H1 (cell line): Measurements from ENCODE around the gene CBLB. TPM values are rescaled to one million over a fixed set of nuclear protein-coding genes. Genes with fewer than 3 reads are reported as not detected.

Experiments
- CTCF ChIA-PET: fragments of 300-600 bp; sonication (Branson Sonifier 250); formaldehyde crosslinking; loops from one replicate; lab custom pipeline; 2021; ENCODE audit not compliant: partially characterized antibody; lab: Charles Lee
- POLR2A ChIA-PET: fragments of 300-600 bp; sonication (Branson Sonifier 250); formaldehyde crosslinking; loops from one replicate; lab custom pipeline; 2021; ENCODE audit warnings: inconsistent platforms; ENCODE audit not compliant: partially characterized antibody; lab: Charles Lee
- DNase-seq, 2 experiments: peaks; one replicate each; pipeline versions ENCODE4 v3.0.0 to v3.0.0-alpha.2; 2010 to 2022; ENCODE audit warnings: low spot score in 2 of 2, low read depth in 1 of 2, mixed read lengths in 1 of 2
- FAIRE-seq: peaks from 2 replicates; lab custom pipeline; 2011; peaks lifted over from hg19 to GRCh38; lab: Jason Lieb, UNC
- H2AFZ ChIP-seq: 2 replicates; pipeline ENCODE4 v1.8.1; 2012; ENCODE audit warnings: low read length, inconsistent platforms
- H2AK5ac ChIP-seq: 2 replicates; pipeline ENCODE4 v1.6.1; 2013; ENCODE audit warnings: low read depth, low read length
- H2BK120ac ChIP-seq: replicated peaks from 2 replicates; pipeline ENCODE3; 2013; ENCODE audit warnings: low read depth, low read length, inconsistent platforms
- H2BK12ac ChIP-seq: 2 replicates; pipeline ENCODE4 v1.6.1; 2013; ENCODE audit warnings: low read depth, low read length
- H2BK15ac ChIP-seq: 2 replicates; pipeline ENCODE4 v1.6.1; 2013; ENCODE audit warnings: low read length
- H2BK20ac ChIP-seq: 2 replicates; pipeline ENCODE4 v1.6.1; 2013; ENCODE audit warnings: low read length
- H2BK5ac ChIP-seq: 2 replicates; pipeline ENCODE4 v1.6.1; 2013; ENCODE audit warnings: low read depth, low read length
- H3K14ac ChIP-seq: 2 replicates; pipeline ENCODE4 v1.6.1; 2013; ENCODE audit warnings: inconsistent platforms; ENCODE audit not compliant: insufficient read length
- H3K18ac ChIP-seq: 2 replicates; pipeline ENCODE4 v1.6.1; 2013; ENCODE audit warnings: low read length; ENCODE audit errors: extremely low read depth
- H3K23ac ChIP-seq: 2 replicates; pipeline ENCODE4 v1.6.1; 2013; ENCODE audit warnings: inconsistent platforms; ENCODE audit not compliant: insufficient read length
- H3K23me2 ChIP-seq: 2 replicates; pipeline ENCODE4 v1.6.1; 2013; ENCODE audit warnings: low read depth, low read length
- H3K27ac ChIP-seq: 2 replicates; pipeline ENCODE4 v1.6.1; 2011; ENCODE audit warnings: low read depth, low read length, inconsistent platforms
- H3K27me3 ChIP-seq, 4 experiments: replicated peaks in 1 of 4; 1 replicate in 1 of 4; 2 replicates in 3 of 4; pipeline versions ENCODE4 v1.6.1 to v1.8.1; 2011 to 2013; ENCODE audit warnings: low read length in 3 of 4, mild to moderate bottlenecking in 3 of 4, inconsistent platforms in 2 of 4, mixed read lengths in 2 of 4, moderate library complexity in 1 of 4; ENCODE audit not compliant: control insufficient read depth in 3 of 4, insufficient read depth in 3 of 4; ENCODE audit errors: extremely low read depth in 1 of 4
- H3K36me3 ChIP-seq, 4 experiments: 2 replicates each; pipeline versions ENCODE4 v1.6.1 to v1.8.1; 2011 to 2013; ENCODE audit warnings: mild to moderate bottlenecking in 4 of 4, low read length in 3 of 4, moderate library complexity in 2 of 4, control low read depth in 1 of 4, inconsistent platforms in 1 of 4; ENCODE audit not compliant: insufficient read depth in 4 of 4, control insufficient read depth in 2 of 4
- H3K4ac ChIP-seq: replicated peaks from 2 replicates; pipeline ENCODE3; 2013; ENCODE audit warnings: low read length, low read depth, mixed read lengths, inconsistent platforms; ENCODE audit not compliant: insufficient read length
- H3K4me1 ChIP-seq, 4 experiments: replicated peaks in 1 of 4; 1 replicate in 1 of 4; 2 replicates in 3 of 4; pipeline versions ENCODE4 v1.6.1 to v1.8.1; 2011 to 2013; ENCODE audit warnings: low read length in 3 of 4, inconsistent platforms in 2 of 4, mixed read lengths in 1 of 4; ENCODE audit not compliant: insufficient read depth in 4 of 4, control insufficient read depth in 3 of 4
- H3K4me2 ChIP-seq, 2 experiments: 2 replicates each; pipeline versions ENCODE4 v1.6.1 to v1.8.1; 2011 to 2013; ENCODE audit warnings: low read depth in 2 of 2, low read length in 2 of 2, control low read depth in 1 of 2, inconsistent platforms in 1 of 2, mild to moderate bottlenecking in 1 of 2; ENCODE audit not compliant: insufficient read depth in 1 of 2
- H3K4me3 ChIP-seq, 4 experiments: fragments of 200-600, 300-600 bp in 1 of 4; sonication (generic), shearing (Covaris generic), sonication (Bioruptor Twin) in 1 of 4; 2 replicates each; pipeline versions ENCODE4 v1.5.1 to v1.8.1; 2011 to 2016; ENCODE audit warnings: low read length in 4 of 4, low read depth in 3 of 4, control low read depth in 2 of 4, inconsistent platforms in 2 of 4, mild to moderate bottlenecking in 2 of 4, mixed read lengths in 1 of 4, moderate library complexity in 1 of 4; ENCODE audit not compliant: insufficient read depth in 2 of 4; ENCODE audit errors: extremely low read depth in 1 of 4
- H3K56ac ChIP-seq: replicated peaks from 2 replicates; pipeline ENCODE3; 2013; ENCODE audit warnings: low read depth, mild to moderate bottlenecking, mixed read lengths, low read length, inconsistent platforms; ENCODE audit not compliant: insufficient read length
- H3K79me1 ChIP-seq: 2 replicates; pipeline ENCODE4 v1.6.1; 2013; ENCODE audit warnings: low read depth, low read length, control low read depth
- H3K79me2 ChIP-seq, 2 experiments: 2 replicates each; pipeline versions ENCODE4 v1.6.1 to v1.8.1; 2012 to 2013; ENCODE audit warnings: low read length in 2 of 2, mild to moderate bottlenecking in 2 of 2, inconsistent platforms in 1 of 2; ENCODE audit not compliant: insufficient read depth in 2 of 2, control insufficient read depth in 1 of 2
- H3K9ac ChIP-seq, 4 experiments: replicated peaks in 1 of 4; 1 replicate in 1 of 4; 2 replicates in 3 of 4; pipeline versions ENCODE4 v1.6.1 to v1.8.1; 2011 to 2013; ENCODE audit warnings: low read depth in 3 of 4, low read length in 3 of 4, control low read depth in 2 of 4, mild to moderate bottlenecking in 2 of 4, moderate library complexity in 2 of 4, inconsistent platforms in 1 of 4; ENCODE audit errors: extremely low read depth in 1 of 4
- H3K9me3 ChIP-seq, 2 experiments: 2 replicates each; pipeline versions ENCODE4 v1.6.1 to v1.8.1; 2012 to 2013; ENCODE audit warnings: mild to moderate bottlenecking in 2 of 2, moderate library complexity in 2 of 2, control low read depth in 1 of 2, inconsistent platforms in 1 of 2, low read depth in 1 of 2, low read length in 1 of 2, mixed read lengths in 1 of 2; ENCODE audit not compliant: insufficient read depth in 2 of 2
- H4K20me1 ChIP-seq, 2 experiments: replicated peaks in 1 of 2; 2 replicates each; pipeline versions ENCODE3 to v1.8.1; 2011 to 2013; ENCODE audit warnings: inconsistent platforms in 2 of 2, low read length in 2 of 2, mild to moderate bottlenecking in 1 of 2; ENCODE audit not compliant: insufficient read depth in 2 of 2, control insufficient read depth in 1 of 2
- H4K5ac ChIP-seq: 2 replicates; pipeline ENCODE4 v1.6.1; 2013; ENCODE audit warnings: low read length, low read depth, mixed read lengths, inconsistent platforms; ENCODE audit not compliant: insufficient read length
- H4K8ac ChIP-seq: 2 replicates; pipeline ENCODE4 v1.8.0; 2013; ENCODE audit warnings: mild to moderate bottlenecking, moderate library complexity, low read length, inconsistent platforms; ENCODE audit not compliant: insufficient read depth; ENCODE audit errors: extremely low read depth
- H4K91ac ChIP-seq: replicated peaks from 2 replicates; pipeline ENCODE3; 2013; ENCODE audit warnings: low read length, mixed read lengths, inconsistent platforms; ENCODE audit not compliant: insufficient read length
- CREB1 ChIP-seq: IDR thresholded peaks from 2 replicates; pipeline ENCODE4 v1.6.1; 2012; ENCODE audit warnings: inconsistent platforms
- EZH2 ChIP-seq: fragments of 200-600 bp; sonication (generic); IDR thresholded peaks from 2 replicates; pipeline ENCODE4 v1.7.1; 2012; ENCODE audit warnings: low read depth, mild to moderate bottlenecking, moderate library complexity, low read length, inconsistent platforms; ENCODE audit not compliant: severe bottlenecking
- FOSL1 ChIP-seq: IDR thresholded peaks from 2 replicates; pipeline ENCODE4 v1.6.1; 2011; ENCODE audit warnings: mild to moderate bottlenecking, low read depth, low read length, moderate library complexity; ENCODE audit not compliant: insufficient read depth
- HDAC6 ChIP-seq: IDR thresholded peaks from one replicate; pipeline ENCODE4 v1.7.1; 2012; ENCODE audit warnings: low read depth, mild to moderate bottlenecking, inconsistent platforms, low read length, moderate library complexity
- JUN ChIP-seq: IDR thresholded peaks from 2 replicates; pipeline ENCODE4 v1.6.1; 2011; ENCODE audit warnings: low read depth, mild to moderate bottlenecking, improper control_type of control experiment, low read length
- KDM1A ChIP-seq: fragments of 200-600, 300-600 bp; sonication (generic); IDR thresholded peaks from 2 replicates; pipeline ENCODE4 v1.7.1; 2016; ENCODE audit warnings: mild to moderate bottlenecking, low read length, borderline replicate concordance
- KDM5A ChIP-seq: fragments of 200-600 bp; IDR thresholded peaks from 2 replicates; pipeline ENCODE4 v1.7.1; 2012; ENCODE audit warnings: mild to moderate bottlenecking, low read length, inconsistent platforms, mixed read lengths
- MAX ChIP-seq: IDR thresholded peaks from 2 replicates; pipeline ENCODE4 v1.6.1; 2012; ENCODE audit warnings: inconsistent platforms
- PHF8 ChIP-seq: fragments of 200-600 bp; sonication (generic); conservative IDR thresholded peaks from 2 replicates; pipeline ENCODE4 v1.7.1; 2012; ENCODE audit warnings: low read depth, mild to moderate bottlenecking, inconsistent platforms, low read length, moderate library complexity
- POLR2AphosphoS5 ChIP-seq: IDR thresholded peaks from 2 replicates; pipeline ENCODE4 v1.6.1; 2011; ENCODE audit warnings: low read depth, low read length
- POU5F1 ChIP-seq: IDR thresholded peaks from 2 replicates; pipeline ENCODE4 v1.6.1; 2011; ENCODE audit warnings: low read depth, mild to moderate bottlenecking, low read length, moderate library complexity
- SIX5 ChIP-seq: IDR thresholded peaks from 2 replicates; pipeline ENCODE4 v1.6.1; 2011; ENCODE audit warnings: mild to moderate bottlenecking, low read depth, low read length
- TAF7 ChIP-seq: optimal IDR thresholded peaks from 2 replicates; pipeline ENCODE3; 2011; ENCODE audit warnings: low read depth, mild to moderate bottlenecking, inconsistent platforms, low read length, moderate library complexity, borderline replicate concordance
- USF2 ChIP-seq: IDR thresholded peaks from 2 replicates; pipeline ENCODE4 v1.6.1; 2011; ENCODE audit warnings: low read length, improper control_type of control experiment
- WGBS, 2 experiments: shearing (Covaris generic) in 1 of 2; methylation state at CpG; one replicate each; pipeline versions ENCODE4 v1.1.6 to v1.1.7; 2013 to 2015; ENCODE audit warnings: low lambda C conversion rate in 2 of 2, mixed read lengths in 2 of 2, inconsistent platforms in 1 of 2, low coverage in 1 of 2, missing lambda C conversion rate in 1 of 2; ENCODE audit not compliant: insufficient replicate concordance in 2 of 2, insufficient coverage in 1 of 2, insufficient read length in 1 of 2; ENCODE audit errors: extremely low coverage in 1 of 2, missing lambda C conversion rate in 1 of 2; 5-methylcytosine and 5-hydroxymethylcytosine counted together
- polyA plus RNA-seq, 7 experiments: library from polyadenylated mRNA; depleted of rRNA in 3 of 7; stranded (reverse) in 5 of 7; unstranded in 2 of 7; fragments of >200 nt in 5 of 7; fragments of 200-250 nt in 2 of 7; gene quantifications; 1 replicate in 5 of 7; 2 replicates in 1 of 7; 4 replicates in 1 of 7; pipeline versions ENCODE4 v1.2.1 to v1.2.3, GENCODE V29; 2011 to 2013; ENCODE audit warnings: missing spikeins in 2 of 7, mixed read lengths in 2 of 7
- total RNA-seq: library from RNA; stranded (reverse); fragmentation: NEBNext Ultra II Directional; extraction: Animal tissue kit (Norgen Biotek cat#: 25700); gene quantifications from 2 replicates; pipeline ENCODE4 v1.2.1, GENCODE V29; 2021

Gene CBLB
- total and polyA plus RNA-seq, 2 of the 8 experiments (the other 6 are each of a cell fraction or from before 2014, with no cell fraction given), result 14.5 to 26.0 TPM

GRCh38 chr3:105747696-105748095 is 121.1 kb downstream of the CBLB start:
- DNase-seq (no peak), FAIRE-seq (no peak)
- H2AK5ac ChIP-seq, result no peak overlapping the region
- H3K4ac ChIP-seq, result no peak overlapping the region
- CTCF ChIA-PET, result no interaction called here
- WGBS, 2 experiments, result 93% methylated on average over 1 of the region's 1 CpG; no CpG with 5 or more reads in 1 of the 2 experiments
- no peaks in the 10 kb centered on the region for H3K79me1 ChIP-seq
- H3K4me1 ChIP-seq, result peaks cover 0 to 5% (median 0%) of the 10 kb centered on the region in 4 experiments; a peak in 1 of 7 replicates
- no peak overlapping the region for H4K8ac ChIP-seq
- H2BK120ac ChIP-seq, result no peak overlapping the region
- no peaks in the 10 kb centered on the region for H3K27me3 ChIP-seq
- no peak overlapping the region for H3K27ac ChIP-seq
- H3K18ac ChIP-seq, result no peak overlapping the region
- H2BK5ac ChIP-seq, result no peak overlapping the region
- H3K4me2 ChIP-seq, result no peak overlapping the region
- no peaks in the 10 kb centered on the region for H4K20me1 ChIP-seq
- POLR2A ChIA-PET, result no interaction called here
- H2BK15ac ChIP-seq, result no peak overlapping the region
- no peak overlapping the region for H3K56ac ChIP-seq
- no peak overlapping the region for H3K23ac ChIP-seq
- no peaks in the 10 kb centered on the region for H3K79me2 ChIP-seq
- no peak overlapping the region for H4K91ac ChIP-seq
- no peak overlapping the region for H4K5ac ChIP-seq
- no peak overlapping the region for H2BK20ac ChIP-seq
- no peak overlapping the region for H3K9ac ChIP-seq
- H3K36me3 ChIP-seq, result peaks cover 0 to 12% (median 0%) of the 10 kb centered on the region in 4 experiments; a peak in 2 of 8 replicates
- no peak overlapping the region for H3K4me3 ChIP-seq
- no peak overlapping the region for H2AFZ ChIP-seq
- H3K9me3 ChIP-seq, result no peaks in the 10 kb centered on the region
- no peak overlapping the region for H3K14ac ChIP-seq
- no peak overlapping the region for H2BK12ac ChIP-seq
- H3K23me2 ChIP-seq, result no peaks in the 10 kb centered on the region
- TF ChIP-seq POLR2AphosphoS5 (no peak), EZH2 (no peak), FOSL1 (no peak), USF2 (no peak), POU5F1 (no peak), JUN (no peak), KDM5A (no peak), CREB1 (no peak), TAF7 (no peak), SIX5 (no peak), MAX (no peak), KDM1A (no peak), HDAC6 (no peak), PHF8 (no peak)
